Sigmoid colon (tissue), 4 donors: ENCODE data around the gene DTNBP1.

ENCODE experiments used
- EP300 ChIP-seq, 4 donors: sonication (generic); formaldehyde crosslinking; IDR thresholded peaks; one replicate each; pipeline ENCODE4 v1.6.1; 2017; ENCODE audit warnings: antibody characterized with exemption in 4 of 4
- POLR2A ChIP-seq, 2 donors: fragments of 450-650 bp; IDR thresholded peaks; one replicate each; pipeline ENCODE4 v1.6.1; 2016; ENCODE audit warnings: antibody characterized with exemption in 2 of 2, mild to moderate bottlenecking in 2 of 2, moderate library complexity in 2 of 2
- TF ChIP-seq, protein P1 (sequence below), 4 experiments: fragments of 450-650 bp in 3 of 4; fragments of 200-600 bp in 1 of 4; IDR thresholded peaks; one replicate each; pipeline ENCODE4 v1.5.1; 2016 to 2019; ENCODE audit warnings: antibody characterized with exemption in 4 of 4, mild to moderate bottlenecking in 3 of 4, moderate library complexity in 2 of 4

DNA sequence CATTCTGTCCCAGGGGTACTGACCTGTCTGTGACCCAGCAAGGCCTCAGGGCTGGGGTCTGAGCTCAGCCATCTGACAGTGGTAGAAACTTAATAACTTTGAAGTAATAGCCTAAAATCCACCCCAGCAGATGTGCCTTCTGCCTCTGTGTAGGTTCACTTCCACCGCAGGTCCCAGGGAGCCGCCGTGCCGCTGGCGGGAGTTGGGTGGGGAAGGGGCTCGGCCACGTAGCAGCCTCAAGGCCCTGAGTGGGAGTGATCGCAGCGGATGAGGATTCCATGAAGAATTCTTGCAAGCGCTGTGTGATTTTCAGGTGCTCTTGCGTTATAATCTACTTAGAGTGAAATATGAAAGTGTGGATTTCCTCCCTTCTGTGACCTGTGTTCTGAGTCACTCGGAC is 163.7 kb downstream of the DTNBP1 start:
- TF ChIP-seq, protein P1, sequence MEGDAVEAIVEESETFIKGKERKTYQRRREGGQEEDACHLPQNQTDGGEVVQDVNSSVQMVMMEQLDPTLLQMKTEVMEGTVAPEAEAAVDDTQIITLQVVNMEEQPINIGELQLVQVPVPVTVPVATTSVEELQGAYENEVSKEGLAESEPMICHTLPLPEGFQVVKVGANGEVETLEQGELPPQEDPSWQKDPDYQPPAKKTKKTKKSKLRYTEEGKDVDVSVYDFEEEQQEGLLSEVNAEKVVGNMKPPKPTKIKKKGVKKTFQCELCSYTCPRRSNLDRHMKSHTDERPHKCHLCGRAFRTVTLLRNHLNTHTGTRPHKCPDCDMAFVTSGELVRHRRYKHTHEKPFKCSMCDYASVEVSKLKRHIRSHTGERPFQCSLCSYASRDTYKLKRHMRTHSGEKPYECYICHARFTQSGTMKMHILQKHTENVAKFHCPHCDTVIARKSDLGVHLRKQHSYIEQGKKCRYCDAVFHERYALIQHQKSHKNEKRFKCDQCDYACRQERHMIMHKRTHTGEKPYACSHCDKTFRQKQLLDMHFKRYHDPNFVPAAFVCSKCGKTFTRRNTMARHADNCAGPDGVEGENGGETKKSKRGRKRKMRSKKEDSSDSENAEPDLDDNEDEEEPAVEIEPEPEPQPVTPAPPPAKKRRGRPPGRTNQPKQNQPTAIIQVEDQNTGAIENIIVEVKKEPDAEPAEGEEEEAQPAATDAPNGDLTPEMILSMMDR (IDR thresholded peaks at IDR 0.05) = no peak
- TF ChIP-seq POLR2A (IDR thresholded peaks at IDR 0.05) (no peak), EP300 (IDR thresholded peaks at IDR 0.05) (no peak)
